Measurements from ENCODE around the gene NHLRC2.
"Not testable (repeated sequence)": the region's sequence is repeated elsewhere in the genome, so short reads cannot be mapped to it uniquely, and the experiment has no call there.

The NHLRC2 gene

GRCh38 chr10:113854013-113854760 is at the start of gene NHLRC2, which contains the start of gene DCLRE1A:
Gene NHLRC2, plus strand, starts transcription at chr10:113854661. Its CDS starts 212 bp downstream, at chr10:113854873.
Gene DCLRE1A, minus strand, starts transcription at chr10:113854082. Its CDS starts 900 bp downstream, at chr10:113853182.
- DNase-seq (ENCODE audit: low spot score): peak; percentile 77

- DNase-seq (ENCODE audit: low spot score): no peak
Measured at GRCh38 chr10:113806503-113806902, 48.0 kb upstream of the NHLRC2 start.

GRCh38 chr10:113808168-113808567 is 46.3 kb upstream of the NHLRC2 start:
- DNase-seq (ENCODE audit: low spot score): no peak

- not testable (repeated sequence) for DNase-seq (ENCODE audit: low spot score)
Measured at GRCh38 chr10:113814700-113815099, 39.8 kb upstream of the NHLRC2 start.

GRCh38 chr10:113819989-113820388 is 34.5 kb upstream of the NHLRC2 start:
- DNase-seq (ENCODE audit: low spot score): no peak

- no peak for DNase-seq (ENCODE audit: low spot score)
Measured at GRCh38 chr10:113820507-113820906, 34.0 kb upstream of the NHLRC2 start.

- DNase-seq (ENCODE audit: low spot score): not testable (repeated sequence)
Measured at GRCh38 chr10:113821306-113821705, 33.2 kb upstream of the NHLRC2 start.

GRCh38 chr10:113822174-113822573 is 32.3 kb upstream of the NHLRC2 start:
- no peak for DNase-seq (ENCODE audit: low spot score)

GRCh38 chr10:113823389-113823788 is 31.1 kb upstream of the NHLRC2 start:
- no peak for DNase-seq (ENCODE audit: low spot score)

GRCh38 chr10:113825791-113826190 is 28.7 kb upstream of the NHLRC2 start:
- DNase-seq (ENCODE audit: low spot score): no peak

GRCh38 chr10:113828567-113828966 is 25.9 kb upstream of the NHLRC2 start:
- not testable (repeated sequence) for DNase-seq (ENCODE audit: low spot score)

GRCh38 chr10:113842171-113842570 is 12.3 kb upstream of the NHLRC2 start:
- DNase-seq (ENCODE audit: low spot score): no peak

- no peak for DNase-seq (ENCODE audit: low spot score)
Measured at GRCh38 chr10:113843972-113844485, 10.4 kb upstream of the NHLRC2 start.

GRCh38 chr10:113846036-113846435 is 8.4 kb upstream of the NHLRC2 start:
- no peak for DNase-seq (ENCODE audit: low spot score)

GRCh38 chr10:113849140-113849803 is 5.2 kb upstream of the NHLRC2 start:
- DNase-seq (ENCODE audit: low spot score): no peak

GRCh38 chr10:113849946-113850345 is 4.5 kb upstream of the NHLRC2 start:
- no peak for DNase-seq (ENCODE audit: low spot score)

GRCh38 chr10:113853578-113854012 is 866 bp upstream of the NHLRC2 start:
- no peak for DNase-seq (ENCODE audit: low spot score)

- DNase-seq (ENCODE audit: low spot score): peak; percentile 66
Measured at GRCh38 chr10:113854761-113855588, 514 bp downstream of the NHLRC2 start.

- DNase-seq (ENCODE audit: low spot score): no peak
Measured at GRCh38 chr10:113856563-113856962, 2.1 kb downstream of the NHLRC2 start.

- no peak for DNase-seq (ENCODE audit: low spot score)
Measured at GRCh38 chr10:113857210-113857609, 2.7 kb downstream of the NHLRC2 start.

- DNase-seq (ENCODE audit: low spot score): no peak
Measured at GRCh38 chr10:113858541-113858940, 4.1 kb downstream of the NHLRC2 start.

GRCh38 chr10:113859261-113859660 is 4.8 kb downstream of the NHLRC2 start:
- DNase-seq (ENCODE audit: low spot score): no peak
